Anterior cingulate cortex (tissue), 58 donors: ENCODE measurements around the gene SLC26A6.

Experiments used
- DNase-seq, 58 donors: peaks; one replicate each; lab custom pipeline; 2025; lab: John Stamatoyannopoulos, UW

Gene SLC26A6

DNA sequence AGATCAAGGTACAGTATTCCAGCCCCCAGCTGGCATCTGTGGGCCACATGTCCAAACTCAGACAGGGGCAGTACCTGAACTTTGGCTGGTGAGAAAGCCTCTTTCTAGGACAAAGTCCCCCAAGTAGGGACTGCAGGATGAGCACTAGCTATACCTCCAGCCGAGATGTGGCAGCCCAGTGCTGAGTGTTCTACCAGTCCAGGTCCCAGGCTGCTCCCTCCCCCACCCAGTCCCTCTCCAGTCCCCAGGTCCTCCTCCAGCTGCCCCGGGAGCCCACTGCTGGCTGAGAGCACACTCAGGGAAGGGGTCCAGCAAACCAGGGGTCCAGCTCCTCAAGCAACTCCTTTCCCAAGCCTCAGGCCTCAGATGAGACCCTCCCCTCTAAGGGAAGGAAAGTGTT is 1.5 kb downstream of the SLC26A6 start:
- no peak for DNase-seq

DNA sequence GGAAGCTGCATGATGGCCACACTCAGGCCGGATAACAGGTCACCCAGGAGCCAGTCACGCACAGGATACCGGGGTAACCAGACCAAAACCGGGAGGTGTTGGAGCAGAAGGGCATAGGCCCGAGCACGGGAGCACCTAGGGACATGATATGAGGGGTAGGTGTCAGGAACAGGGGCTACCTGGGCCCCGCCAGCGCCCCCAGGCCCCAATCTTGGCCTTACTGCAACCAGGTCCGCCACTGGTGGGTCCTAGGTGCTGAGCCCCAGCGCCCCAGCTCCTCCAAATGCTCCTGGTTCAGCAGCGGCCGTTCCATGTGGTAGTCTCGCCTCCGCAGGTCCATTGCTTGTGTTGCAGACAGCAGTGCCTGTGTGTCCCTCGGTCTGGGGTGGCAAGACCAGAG is 2.0 kb downstream of the SLC26A6 start:
- DNase-seq, result no peak

DNA sequence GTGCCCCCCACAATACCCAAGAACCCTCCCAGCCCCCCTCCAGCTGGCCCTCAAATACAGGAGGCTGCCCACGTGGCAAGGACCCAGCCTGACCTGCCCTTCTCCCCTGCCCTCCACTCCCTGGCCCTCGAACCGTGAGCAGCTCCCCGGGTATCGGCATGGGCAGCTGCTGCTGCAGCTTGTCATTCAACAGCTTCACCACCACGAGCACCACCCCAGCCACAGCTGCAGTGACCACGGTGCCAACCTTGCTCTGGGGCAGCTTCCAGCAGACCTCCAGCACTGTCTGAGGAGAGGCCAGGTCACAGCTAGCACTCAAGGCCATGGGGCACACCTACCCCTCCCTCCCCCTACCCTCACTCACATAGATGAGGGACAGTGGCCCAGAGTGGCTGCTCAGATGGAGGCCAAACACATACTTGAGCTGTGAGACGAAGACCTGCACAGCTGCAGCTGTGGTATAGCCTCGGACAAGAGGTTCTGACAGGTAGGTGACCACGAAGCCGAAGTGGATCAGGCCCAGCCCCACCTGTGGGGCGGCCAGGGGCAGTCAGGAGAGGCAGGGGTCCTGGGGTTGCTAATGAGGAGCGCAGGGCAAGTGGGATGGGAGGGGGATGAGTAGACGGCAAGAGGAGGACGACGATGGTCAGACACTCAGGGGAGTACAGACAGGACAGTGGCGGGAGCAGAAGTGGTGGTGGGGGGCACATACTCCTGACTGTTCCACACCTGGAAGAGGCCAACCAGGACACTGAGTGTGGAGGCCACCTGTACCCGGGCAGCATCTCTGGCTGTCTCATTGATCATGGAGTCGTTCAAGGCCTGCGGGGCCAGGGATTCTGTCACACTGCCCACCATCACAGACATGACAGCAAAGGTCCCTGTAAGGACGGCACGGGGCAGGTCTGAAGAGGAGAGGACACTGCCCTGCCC is 3.5 kb downstream of the SLC26A6 start:
- no peak for DNase-seq

DNA sequence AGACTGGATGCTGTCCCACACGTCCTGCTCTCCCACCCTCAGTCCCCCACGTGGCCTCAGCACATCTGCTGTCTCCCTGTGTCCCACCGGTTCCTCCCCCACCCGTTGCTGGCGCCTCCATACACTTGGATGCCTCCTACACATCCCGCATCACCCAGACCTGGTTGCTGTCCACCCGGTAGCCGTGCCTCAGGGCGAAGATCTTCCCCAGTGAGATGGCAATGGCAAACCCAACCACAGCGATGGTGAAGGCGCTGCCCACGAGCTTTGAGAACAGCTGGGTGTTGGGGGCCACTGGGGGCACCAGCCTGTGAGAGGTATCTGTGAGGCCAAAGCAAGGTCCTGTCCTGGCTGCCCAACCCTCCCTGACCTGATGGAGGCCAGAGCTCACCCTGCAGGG is 4.4 kb downstream of the SLC26A6 start:
- DNase-seq, result no peak

DNA sequence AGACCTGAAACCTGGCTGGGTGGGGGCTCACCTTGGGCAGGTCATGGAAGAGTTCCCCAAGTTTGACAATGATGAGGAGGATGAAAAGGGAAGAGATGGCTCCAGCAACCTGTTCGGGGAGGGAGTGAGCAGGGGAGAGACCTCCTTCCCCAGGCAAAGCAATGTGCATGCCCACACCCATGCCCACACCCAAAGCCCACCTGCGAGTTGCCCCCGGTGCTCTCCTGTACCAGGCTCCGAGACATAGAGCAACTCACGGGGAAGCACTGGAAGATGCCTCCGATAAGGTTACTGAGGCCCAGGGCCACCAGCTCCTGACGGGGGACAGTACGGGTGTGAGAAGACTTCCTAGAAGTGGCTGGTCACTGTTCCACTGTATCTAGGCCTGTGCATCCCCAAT is 4.9 kb downstream of the SLC26A6 start:
- DNase-seq, result no peak

DNA sequence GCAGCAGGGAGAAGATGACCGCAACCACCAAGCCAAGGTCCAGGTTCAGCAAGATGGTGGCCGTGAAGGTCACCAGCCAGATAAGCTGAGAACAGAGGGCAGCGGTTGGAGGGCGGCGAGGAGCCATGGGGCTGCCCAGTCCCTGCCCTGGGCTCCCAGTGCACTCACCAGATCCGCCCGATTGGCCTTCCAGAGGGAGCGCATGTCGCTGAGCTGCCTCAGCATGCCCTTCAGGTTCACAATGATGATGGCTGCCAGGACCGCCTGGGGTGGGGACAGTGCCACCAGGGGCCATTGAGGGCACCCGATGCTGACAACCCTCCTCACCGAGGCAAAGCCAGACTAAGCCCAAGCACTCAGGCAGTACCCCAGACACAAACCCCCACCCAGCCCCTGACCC is 5.4 kb downstream of the SLC26A6 start:
- no peak for DNase-seq

DNA sequence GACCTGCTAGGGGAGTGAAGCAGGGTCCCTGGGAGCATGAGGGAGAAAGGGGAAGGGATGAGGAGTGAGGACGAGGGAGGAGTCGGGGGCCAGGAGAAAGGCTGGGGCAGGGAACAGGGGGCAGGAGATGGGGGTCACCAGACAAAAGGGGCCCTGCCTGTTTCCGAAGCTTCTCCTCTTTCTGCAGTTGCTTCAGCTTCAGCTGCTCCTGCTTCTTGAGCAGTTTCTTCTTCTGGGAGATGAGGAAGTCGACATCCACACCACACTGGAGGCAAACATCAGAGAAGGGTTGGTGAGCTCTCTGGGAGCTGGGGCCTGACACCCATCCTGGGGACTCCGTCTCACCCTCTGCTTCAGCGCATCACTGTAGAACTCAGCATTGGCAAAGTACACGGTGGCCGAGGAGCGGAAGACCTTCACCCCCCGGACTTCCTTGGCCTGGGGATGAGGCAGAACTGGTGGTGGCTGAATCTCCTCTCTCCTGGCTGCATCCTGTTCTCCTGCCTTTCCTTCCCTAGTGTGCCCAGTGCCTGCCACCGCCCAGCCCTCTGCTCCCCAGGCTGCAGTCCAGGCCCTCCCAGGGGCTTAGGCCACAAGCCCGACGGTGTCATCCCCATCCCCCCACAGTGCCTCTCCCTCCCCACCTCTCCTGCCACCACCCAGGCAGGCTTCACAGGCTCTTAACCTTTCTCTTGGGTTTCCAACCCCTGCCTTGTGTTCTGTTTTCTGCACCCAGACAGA is 6.8 kb downstream of the SLC26A6 start:
- no peak for DNase-seq

DNA sequence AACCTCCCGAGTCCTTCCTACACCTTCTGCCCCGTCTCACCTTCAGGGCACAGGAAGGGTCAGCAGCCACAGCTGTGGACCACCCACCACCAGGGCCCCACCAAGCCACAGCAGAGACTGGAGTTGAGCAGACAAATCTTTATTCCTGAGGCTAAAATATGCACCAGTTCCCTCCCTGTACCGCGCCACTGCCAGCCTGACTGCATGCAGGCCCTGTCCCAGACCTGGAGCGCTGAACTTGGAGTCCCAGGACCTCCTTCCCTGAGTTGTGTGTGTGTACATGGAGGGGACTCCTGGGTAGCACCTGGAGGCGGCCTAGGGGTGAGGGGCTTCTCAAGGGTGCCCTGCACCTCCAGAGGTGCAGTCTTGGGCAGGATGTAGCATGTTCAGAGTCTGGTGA is 9.7 kb downstream of the SLC26A6 start:
- DNase-seq, result no peak

DNA sequence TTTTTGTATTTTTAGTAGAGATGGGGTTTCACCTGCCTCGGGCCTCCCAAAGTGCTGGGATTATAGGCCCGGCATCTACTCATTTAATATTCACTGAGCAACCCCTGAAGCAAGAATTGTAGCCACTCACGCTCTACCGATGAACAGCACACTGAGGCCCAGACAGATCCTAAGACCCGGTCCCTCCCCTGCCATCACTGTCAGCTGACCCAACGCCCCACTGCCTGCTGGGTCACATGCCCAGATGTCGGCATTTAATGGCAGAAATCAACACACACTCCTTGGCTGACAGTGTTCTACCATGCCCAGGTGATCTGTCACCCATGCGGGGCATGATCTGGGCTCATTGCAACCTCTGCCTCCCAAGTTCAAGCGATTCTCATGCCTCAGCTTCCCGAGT is 10.5 kb downstream of the SLC26A6 start:
- DNase-seq, result no peak

DNA sequence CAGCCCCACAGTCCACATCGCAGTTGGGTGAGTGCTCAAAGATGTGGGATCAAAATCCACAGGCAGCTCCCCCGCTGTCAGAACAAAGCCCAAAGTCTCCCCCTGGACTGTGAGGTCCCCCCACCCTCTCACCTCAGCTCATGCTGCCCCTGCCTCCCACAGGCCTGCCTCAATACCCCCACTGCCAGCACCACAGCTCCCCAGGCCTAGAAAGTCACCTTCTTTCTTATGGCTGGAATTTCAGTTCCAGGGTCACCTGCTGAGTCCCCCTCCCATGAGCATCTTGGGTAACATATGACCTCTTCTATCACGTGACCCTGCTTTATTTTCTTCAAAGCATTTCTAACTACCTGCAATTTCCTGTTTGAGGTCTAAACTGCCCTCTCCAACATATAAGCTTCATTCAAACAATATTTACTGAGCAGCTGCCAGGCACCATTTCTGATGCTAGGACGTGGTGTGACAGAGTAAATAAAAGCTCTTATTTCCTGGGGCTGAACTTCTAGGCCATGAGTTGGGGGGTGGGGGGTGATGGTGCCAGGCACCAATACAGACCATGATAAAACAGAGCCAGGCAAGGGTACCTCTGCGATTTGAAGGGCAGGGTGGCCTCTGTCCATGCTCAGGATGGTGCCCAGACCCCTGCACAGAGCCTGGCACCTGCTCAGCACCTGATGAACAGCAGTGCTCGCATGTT is 11.3 kb downstream of the SLC26A6 start:
- DNase-seq, result no peak

DNA sequence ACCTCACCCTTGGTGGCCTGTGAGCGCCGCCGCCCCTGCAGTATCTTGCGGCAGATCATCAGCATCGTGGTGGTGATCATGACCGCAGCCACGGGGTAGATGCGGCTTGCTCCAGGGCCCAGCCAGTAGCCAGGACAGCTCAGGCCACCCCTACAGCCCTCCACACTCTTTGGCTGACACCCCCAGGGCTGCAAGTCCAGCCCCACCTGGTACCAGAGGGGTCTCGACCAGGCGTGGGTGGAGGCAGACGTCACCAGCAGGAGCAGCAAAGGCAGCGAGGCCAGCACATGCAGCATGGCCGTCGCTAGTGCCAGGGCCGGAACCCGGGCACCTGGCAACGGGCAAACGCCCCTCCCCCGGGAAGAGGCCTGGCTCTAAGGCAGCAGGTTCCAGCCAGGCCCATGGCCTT is 13.8 kb downstream of the SLC26A6 start, which contains the start of gene TMEM89:
TMEM89 (minus strand) TSS at position 309 of the 409 bp plus-strand sequence; CDS start at position 296, 13 bp downstream.
- DNase-seq, result no peak

DNA sequence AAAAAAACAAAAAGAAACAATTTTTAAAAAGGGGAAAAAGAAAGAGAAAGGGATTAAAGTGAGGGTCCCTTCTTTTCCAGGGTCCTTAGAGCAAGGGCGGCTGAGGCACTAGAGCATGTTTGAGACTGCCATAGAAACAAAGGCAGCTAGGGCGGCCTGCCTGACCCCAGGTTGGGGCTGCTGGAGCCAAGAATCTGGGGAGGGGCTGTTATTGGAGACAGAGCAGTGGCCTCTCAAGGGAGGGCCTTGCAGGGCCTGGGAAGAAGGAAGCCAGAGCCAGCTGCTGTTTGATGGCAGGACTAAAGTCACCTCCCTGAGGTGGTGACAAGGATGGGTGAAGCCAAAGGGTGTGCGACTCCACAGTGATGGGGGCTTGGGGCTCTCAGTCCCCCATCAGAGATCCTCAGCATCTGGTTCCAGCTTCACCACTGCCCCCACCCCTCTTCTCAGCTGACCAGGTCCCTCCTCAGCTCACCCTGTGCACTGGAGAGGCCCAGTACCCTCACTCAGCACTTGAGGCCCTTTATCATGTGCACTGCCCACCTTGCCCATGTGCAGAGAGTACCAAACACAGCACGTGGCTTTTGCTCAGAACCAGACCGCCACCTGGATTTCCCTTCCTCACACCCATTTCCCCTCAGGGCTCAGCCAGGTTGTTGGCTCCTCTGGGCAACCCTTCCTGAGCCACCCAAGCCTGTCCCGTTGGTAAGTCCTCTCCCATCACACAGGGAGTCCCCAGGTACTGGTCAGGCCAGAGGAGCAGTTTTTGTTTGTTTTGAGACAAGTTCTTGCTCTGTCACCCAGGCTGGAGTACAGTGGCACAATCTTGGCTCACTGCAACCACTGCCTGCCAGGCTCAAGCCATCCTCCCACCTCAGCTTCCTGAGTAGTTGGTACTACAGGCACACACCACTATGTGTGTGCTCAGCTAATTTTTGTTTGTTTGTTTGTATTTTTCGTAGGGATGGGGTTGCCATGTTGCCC is 15.4 kb downstream of the SLC26A6 start:
- DNase-seq, result no peak

DNA sequence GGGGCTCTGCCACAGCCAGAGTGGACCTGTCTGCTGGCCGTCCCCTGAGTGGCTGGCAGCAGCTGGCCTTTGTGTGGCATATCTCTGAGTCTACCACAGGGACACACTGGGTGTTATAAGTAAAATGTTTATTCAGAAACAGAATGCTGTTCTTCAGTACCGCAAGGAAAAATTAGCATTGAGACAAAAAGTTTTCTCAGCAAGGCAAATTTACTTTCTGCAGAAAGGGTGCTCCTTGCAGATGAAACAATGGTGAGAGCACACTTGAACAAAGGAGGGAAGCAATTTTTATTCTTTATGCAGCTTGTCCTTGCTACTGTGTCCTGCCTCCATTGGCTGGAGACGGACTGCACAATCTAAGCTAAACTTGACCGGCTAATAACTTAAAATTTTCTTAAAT is 17.7 kb downstream of the SLC26A6 start:
- DNase-seq, result no peak

DNA sequence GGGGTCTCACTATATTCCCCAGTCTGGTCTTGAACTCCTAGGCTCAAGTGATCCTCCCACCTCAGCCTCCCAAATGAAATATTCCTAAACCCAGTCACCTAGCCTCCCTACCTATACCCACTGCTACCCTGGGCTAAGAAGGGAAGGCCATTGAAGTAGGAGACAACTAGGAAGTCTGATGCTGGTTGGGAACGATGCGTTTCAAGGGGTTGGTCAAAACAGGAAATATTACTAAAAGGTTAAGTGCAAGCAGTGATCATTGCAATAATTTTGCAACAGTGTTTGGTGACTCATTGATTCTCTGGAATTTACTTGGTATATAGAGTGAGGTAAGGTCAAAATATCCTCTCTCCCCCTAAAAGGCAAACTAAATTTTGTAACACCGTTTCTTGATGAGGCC is 21.2 kb downstream of the SLC26A6 start:
- DNase-seq, result no peak

DNA sequence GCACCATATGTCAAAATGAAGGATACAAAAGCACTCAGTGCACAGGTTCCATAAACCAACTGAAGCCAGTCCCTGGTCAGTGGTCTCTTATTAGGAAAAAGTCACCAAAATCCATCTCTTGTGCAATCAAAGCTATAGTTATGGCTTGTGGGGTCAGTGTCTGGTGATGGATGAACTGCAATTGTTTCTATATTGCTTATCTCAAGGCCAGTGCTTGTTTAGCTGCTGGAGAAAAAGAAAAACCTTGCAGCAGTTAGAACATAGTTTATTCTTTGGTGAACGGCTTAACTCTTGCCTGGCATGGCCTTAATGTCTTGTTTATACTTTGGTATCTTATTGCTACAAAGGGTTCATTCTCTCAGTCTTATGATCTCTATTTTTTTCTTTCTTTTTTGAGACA is 23.0 kb downstream of the SLC26A6 start:
- DNase-seq, result no peak

DNA sequence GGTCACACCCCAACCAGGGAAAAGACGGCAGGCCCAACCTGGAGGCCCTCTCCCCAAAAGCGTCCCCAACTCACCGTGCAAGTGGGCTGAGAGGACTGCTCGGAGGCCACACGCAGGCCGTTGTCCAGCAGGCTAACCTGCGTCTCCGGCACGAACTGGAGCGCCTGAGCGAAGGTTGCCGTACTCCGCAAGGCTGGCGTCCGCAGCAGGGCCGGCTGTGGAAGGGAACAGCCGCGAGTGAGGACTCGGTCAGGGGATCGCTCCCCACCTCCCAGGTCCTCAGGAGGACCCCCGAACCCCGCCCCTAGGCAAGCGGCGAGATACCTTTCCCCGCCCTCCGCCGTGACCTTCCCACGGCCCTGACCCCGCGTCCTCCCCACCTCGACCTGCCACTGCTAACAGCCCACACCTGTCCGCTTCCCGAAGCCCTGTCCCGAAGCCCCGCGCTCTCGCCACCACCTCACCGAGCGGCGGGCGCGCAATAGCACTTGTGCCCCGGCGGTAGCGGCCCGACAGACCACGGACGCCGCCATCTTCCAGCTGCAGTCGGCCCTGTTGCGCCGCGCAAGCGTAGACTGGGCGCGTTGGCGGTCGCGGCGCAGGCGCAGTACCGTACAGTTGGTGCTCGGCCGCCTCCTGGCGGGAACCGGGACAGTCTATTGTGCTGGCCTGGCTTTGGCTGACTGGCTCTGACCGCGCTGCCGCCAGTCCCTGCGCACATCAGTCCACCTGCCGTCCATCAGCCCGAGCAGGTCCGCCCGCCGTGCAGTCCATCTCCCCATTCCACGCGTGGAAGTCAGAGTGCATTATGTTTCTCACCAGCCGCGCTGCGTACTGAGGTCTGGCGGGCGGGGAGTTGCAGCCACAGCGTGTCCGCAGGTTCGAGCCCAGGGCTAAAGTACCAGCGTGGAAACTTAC is 25.9 kb downstream of the SLC26A6 start, which contains the start of gene UQCRC1:
UQCRC1 (minus strand) TSS at position 559 of the 918 bp plus-strand sequence; CDS start at position 533, 26 bp downstream.
- peak; percentile 30 to 93 (median 85) for DNase-seq

DNA sequence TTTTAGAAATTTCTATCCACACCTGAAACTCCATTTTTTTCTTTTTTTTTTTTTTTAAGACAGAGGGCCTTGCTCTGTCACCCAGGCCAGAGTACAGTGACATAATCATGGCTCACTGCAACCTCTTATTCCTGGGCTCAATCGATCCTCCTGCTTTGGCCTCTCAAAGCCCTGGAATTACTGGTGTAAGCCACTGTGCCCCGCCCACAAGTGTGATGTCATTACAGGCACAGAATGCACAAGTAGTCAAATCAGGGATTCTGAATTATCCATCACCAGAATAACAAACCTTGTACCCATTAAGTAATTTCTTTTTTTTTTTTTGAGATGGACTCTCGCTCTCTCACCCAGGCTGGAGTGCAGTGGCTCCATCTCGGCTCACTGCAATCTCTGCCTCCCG is 27.7 kb downstream of the SLC26A6 start:
- no peak for DNase-seq

DNA sequence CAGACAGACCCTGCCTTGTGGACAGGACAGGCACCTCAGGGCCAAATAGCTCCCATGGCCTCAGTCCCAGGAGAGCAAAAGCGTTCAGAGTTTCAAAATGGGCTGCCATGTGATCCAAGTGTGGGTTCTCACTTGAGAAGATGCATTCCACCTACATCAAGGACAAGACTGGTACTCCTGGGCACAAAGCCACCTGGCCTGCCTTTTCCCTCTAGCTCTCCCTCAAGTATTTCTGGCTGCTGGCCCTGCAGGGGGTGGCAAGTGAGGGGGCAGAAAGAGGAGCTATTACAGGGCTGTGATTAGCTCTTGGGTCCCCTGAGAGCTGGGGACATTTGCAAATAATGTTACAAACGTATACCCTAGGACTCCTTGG is 33.7 kb downstream of the SLC26A6 start:
- DNase-seq, result peak in 31 of 58 donors; percentile 4 to 83 (median 31)
